HG02759 (cell line): ENCODE measurements around the gene SLC12A8.
A peak's percentile ranks its signal among the peaks of the same experiment; 100 is the strongest.
"Not testable (repeated sequence)": the region's sequence is repeated elsewhere in the genome, so short reads cannot be mapped to it uniquely, and the experiment has no call there.

Experiments used
- ATAC-seq: cut with Tn5 transposase; IDR thresholded peaks from one replicate; pipeline ENCODE4 v1.9.1; 2021; ENCODE audit warnings: mild to moderate bottlenecking, moderate library complexity; ENCODE audit not compliant: unreplicated experiment

Gene SLC12A8

GRCh38 chr3:125116311-125117080 lies 96.1 kb downstream of the SLC12A8 start:
- no peak for ATAC-seq

DNA sequence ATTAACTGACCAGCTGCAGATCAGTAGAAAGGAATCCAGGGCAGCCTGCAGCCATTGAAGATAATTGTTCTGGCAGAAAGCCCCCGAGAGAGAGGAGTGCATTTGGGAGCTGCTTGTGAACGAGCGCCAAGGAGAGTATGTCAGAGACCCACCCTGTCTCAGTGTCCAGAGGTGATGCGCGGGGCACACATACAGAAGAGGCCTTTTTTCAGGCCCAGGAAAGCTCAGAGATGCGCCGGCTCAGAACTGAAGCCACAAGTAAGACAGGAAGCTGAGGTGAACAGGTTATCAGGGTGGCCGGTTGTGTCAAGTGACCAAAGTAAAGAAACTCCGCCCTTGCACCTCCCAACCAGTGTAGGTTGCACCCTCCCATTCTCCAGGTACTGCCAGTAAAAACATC lies 96.9 kb downstream of the SLC12A8 start:
- ATAC-seq, result no peak

- ATAC-seq, result no peak
Observed at GRCh38 chr3:125112981-125113380, 99.6 kb downstream of the SLC12A8 start.

- ATAC-seq, result no peak
Observed at GRCh38 chr3:125110876-125111480, 101.6 kb downstream of the SLC12A8 start.

GRCh38 chr3:125110016-125110875 lies 102.3 kb downstream of the SLC12A8 start:
- no peak for ATAC-seq

GRCh38 chr3:125109536-125109925 lies 103.0 kb downstream of the SLC12A8 start:
- no peak for ATAC-seq

GRCh38 chr3:125108833-125109535 lies 103.6 kb downstream of the SLC12A8 start:
- ATAC-seq, result no peak

- peak; percentile 61 for ATAC-seq
Observed at GRCh38 chr3:125107861-125108567, 104.5 kb downstream of the SLC12A8 start.

DNA sequence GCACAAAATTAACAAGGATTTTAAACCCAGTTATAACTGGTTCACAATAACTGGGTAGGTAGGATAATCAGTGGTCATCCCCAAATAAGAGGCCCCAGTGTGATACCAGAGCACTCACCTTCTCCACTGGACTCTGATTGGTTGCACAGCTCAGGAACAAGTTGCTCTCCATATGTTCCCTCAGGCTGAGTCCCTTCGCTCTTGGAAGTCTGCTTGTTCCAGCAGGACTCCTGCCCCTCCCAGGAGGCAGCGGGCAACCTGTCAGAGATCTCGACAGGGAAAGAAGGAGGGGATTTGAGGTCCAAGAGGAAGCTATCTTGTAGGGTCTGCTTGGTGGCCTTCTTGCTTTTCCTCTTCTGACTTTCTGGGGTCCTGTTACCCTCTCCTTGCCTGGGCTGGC lies 105.2 kb downstream of the SLC12A8 start:
- ATAC-seq, result no peak

DNA sequence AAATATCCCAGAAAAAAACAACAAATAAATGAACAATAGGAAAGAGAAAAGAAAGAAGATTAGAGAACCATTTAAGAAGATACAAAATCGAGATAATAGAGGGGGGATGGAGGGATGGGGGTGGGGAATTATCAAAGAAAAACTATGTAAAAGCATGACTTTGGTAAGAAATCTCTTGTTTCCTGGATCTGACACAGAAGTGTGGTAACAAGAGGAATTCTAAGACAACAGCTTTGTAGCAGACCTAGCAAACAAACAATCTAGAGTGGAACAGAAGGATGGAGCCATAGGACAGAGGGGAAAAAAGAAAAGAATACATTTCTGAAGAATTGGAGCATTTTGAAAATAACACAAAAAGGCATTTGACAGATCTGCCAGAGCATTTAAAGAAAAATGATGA lies 107.4 kb downstream of the SLC12A8 start:
- ATAC-seq, result no peak

DNA sequence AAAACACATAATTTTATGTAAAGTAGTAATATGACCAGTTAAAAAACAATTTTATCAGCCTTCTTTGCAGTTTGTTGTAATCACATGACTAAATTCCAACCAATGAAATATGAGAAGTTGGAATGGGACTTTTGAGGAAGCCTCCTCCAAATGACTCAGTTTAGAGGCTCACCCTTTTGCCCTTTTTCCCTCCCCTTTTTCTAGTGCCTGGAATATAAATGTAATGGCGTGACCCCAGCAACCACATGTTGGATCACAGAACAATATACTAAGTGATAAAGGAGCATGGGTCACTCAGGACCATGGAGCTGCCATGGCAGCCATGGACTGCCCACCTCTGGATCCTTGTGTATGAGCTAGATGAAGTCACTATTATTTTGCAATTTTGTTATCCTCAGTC lies 107.9 kb downstream of the SLC12A8 start:
- no peak for ATAC-seq

DNA sequence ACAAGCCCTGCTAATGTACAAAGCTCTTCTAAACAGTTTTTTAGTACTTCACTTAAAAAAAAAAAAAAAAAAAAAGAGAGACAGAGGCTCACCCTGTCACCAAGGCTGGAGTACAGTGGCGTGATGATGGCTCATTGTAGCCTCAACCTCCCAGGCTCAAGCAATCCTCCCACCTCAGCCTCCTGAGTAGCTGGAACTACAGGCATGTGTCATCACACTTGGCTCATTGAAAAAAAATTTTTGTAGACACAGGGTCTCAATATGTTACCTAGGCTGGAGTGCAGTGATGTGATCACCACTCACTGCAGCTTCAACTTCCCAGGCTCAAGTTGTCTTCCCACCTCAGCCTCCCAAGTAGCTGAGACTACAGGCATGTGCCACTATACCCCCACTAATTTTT lies 109.1 kb downstream of the SLC12A8 start:
- no peak for ATAC-seq

DNA sequence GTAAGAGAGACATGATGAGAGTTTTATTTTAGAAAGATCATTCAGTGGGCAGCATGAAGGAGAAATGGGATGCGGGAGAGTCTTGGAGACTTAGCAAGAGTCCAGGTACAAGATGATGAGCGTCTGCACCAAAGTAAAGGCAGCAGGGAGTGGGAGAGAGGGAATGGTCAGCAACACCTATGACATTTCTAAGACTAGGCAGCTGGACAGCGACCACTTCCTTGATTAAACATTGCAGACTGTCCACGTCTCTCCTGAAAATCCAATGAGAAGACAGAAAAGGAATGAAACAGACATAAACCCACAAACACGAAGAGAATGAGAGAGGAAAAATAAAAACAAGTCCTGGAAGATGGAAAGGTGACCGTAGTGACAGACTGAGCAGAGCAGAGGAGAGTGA lies 110.1 kb downstream of the SLC12A8 start:
- no peak for ATAC-seq

DNA sequence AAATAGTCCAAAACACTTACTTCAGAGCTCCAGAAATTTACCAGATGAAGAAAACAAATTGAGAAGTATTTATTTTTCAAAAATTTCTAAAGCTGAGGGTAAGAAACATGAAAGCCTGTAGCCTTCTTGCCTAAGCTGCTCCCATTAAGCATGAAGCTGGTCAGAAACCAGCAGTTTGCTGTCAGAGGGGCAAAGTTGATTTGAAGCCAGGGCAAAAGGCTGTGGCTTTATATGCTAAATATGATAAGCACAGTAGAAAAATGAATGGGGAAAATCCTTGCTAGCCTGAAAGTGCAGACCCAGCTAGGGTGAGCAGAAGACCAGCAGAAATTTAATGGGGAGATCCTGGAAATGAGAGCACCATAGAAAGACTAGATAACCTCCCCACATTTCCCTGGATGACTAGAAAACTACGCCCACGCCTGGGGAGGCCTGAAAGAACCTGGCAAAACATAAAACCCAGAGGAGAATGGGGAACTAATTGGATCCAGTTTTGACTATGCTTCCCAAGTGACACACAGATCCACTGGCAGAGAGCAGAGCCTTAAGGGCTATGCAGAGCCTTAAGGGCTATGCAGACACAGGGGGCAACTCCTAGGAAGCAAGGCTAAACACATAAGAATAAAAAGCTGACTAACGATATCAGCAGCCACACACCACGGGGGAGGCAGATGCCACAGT lies 113.8 kb downstream of the SLC12A8 start:
- no peak for ATAC-seq

GRCh38 chr3:125090649-125091048 lies 121.9 kb downstream of the SLC12A8 start:
- no peak for ATAC-seq

DNA sequence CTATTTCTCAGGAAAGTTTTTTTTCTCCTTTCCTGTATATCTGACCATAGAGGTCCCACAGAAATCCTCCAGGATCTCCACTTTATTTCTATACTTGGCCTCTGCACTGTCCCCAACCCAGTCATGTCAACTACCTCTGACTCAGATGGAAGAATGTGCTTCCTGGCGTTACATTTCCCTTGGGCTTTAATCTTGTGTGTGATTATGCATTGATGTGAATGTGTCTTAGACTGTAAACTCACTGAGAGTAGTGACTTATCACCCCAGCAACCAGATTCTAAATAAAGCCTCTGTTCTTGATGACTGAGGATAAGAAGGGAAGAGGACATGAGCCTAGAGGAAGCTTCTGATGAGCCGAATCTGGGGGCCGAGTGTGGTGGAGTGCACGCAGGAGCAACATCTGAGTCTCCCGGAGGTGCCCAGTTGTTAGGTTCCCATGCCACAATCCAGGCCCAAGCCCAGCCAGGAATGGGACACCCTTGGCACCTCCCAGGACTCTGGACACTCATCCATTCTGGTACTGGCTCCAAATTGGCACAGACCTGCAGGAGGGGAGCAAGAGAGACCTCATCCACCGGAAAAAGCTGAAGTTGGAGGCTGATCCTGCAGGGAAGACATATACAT lies 124.7 kb downstream of the SLC12A8 start:
- ATAC-seq, result no peak

GRCh38 chr3:125085166-125085565 lies 127.4 kb downstream of the SLC12A8 start:
- no peak for ATAC-seq

DNA sequence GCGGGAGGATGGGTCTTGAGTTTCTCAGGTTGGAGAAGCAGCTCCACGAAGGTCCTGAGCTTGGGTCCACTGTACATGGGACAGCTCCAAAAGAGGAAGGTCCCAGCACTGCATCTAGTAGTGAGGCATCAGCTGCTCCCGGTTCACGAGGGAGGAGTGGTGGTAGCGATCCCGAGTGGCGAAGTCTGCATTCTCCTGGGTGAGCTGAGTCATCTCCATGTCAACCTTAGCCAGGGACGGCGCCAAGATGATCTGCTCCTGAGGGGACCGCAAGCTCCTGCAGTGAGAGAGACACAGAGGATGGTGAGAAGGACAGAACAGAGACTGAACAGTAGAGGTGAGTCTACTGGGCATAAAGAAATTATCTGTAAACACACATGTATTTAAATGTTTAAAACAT lies 128.8 kb downstream of the SLC12A8 start:
- no peak for ATAC-seq

GRCh38 chr3:125082339-125082738 lies 130.2 kb downstream of the SLC12A8 start:
- not testable (repeated sequence) for ATAC-seq
